Choroid plexus epithelial cell (primary cell): ENCODE results near the gene NDOR1.

Experiments
- DNase-seq: peaks from one replicate; pipeline ENCODE4 v3.0.0-alpha.2; 2010; ENCODE audit warnings: low read depth
- H3K4me3 ChIP-seq: 2 replicates; pipeline ENCODE4 v1.5.1; 2011; ENCODE audit warnings: low read depth, mild to moderate bottlenecking, control low read depth, low read length, moderate library complexity
- TF ChIP-seq, protein P1 (sequence below): conservative IDR thresholded peaks from 2 replicates; pipeline ENCODE4 v1.5.1; 2011; ENCODE audit warnings: low read depth, mild to moderate bottlenecking, control low read depth, inconsistent platforms, low read length, moderate library complexity

The NDOR1 gene

DNA sequence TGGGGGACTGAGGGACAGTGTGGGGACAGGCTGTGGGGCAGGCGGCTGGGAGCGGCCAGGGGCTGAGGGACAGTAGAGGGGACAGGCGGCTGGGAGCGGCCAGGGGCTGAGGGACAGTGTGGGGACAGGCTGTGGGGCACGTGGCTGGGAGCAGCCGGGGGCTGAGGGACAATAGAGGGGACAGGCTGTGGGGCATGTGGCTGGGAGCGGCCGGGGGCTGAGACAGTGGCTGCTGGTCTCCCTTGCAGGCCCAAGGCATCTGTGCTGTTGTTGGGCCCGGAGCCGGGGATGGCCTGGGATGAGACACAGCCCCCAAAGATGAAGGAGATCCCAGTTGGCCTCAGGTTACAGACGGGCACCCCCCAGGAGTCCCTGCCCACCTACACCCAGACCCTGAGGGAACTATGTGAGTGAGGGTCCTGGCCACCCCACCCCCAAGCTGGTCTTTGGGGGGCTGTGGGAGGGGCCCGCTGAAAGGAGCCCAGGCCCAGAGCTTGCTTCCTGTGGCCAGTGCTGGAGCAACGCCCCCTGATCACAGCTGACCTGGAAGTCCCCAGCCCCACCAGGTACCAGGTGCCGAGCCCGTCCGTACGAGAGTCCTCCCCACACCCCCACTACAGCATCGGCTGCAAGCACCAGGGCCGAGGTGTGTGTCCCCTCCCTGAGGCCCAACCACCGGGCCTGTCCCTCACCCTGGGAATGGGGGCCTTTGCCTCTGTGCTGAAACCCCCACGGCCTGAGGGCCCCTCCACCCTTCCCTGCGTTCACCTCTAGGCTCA, 46.2 kb downstream of the NDOR1 start:
- TF ChIP-seq, protein P1, sequence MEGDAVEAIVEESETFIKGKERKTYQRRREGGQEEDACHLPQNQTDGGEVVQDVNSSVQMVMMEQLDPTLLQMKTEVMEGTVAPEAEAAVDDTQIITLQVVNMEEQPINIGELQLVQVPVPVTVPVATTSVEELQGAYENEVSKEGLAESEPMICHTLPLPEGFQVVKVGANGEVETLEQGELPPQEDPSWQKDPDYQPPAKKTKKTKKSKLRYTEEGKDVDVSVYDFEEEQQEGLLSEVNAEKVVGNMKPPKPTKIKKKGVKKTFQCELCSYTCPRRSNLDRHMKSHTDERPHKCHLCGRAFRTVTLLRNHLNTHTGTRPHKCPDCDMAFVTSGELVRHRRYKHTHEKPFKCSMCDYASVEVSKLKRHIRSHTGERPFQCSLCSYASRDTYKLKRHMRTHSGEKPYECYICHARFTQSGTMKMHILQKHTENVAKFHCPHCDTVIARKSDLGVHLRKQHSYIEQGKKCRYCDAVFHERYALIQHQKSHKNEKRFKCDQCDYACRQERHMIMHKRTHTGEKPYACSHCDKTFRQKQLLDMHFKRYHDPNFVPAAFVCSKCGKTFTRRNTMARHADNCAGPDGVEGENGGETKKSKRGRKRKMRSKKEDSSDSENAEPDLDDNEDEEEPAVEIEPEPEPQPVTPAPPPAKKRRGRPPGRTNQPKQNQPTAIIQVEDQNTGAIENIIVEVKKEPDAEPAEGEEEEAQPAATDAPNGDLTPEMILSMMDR = no peak
- no peak overlapping the region for H3K4me3 ChIP-seq
- no peak for DNase-seq

GRCh38 chr9:137252555-137253506, 47.3 kb downstream of the NDOR1 start:
- H3K4me3 ChIP-seq = no peak overlapping the region
- TF ChIP-seq, protein P1 = no peak
- DNase-seq = no peak

DNA sequence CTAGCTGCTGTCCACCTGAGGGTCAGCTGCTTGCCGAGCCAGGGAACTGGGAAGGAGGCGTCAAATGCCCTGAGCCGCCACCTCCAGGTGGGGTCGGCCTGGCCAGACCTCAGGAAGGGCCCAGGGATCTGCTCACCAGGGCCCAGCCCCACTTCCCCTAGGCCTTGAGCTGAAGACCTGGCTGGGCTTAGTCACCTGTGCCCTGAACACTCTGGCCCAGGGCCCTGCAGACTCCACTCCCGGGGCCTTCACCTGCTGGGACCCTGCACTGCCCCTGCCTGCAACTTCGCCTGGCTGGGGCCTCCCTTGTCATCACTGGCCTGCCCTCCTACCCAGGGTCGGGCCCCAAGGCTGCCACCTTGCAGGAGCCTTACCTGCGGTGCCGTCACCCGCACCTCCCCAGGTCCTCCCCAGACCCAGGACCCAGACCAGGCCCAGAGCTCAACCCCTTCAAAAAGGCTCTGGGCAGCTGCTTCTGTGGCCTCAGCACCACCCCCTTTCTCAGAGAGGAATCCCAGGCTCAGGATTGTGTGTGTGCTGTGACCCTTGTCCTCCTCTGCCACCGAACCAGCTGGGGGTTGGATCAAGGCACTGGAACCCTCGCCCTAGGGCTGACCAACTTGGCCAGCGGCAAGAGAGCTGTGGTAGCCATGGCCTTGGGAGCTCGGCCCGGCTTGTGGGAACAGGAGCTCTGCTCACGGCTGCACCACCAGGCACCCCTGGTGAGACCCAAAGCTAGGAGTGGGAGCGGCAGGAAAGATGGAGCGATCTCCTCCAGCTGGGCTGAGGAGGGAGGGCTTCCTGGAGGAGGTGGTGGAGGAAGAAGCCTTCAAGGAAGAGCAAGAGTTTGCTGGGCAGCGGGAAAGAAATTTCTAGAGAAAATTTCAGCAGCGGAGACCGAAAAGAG, 48.5 kb downstream of the NDOR1 start:
- no peak for DNase-seq
- H3K4me3 ChIP-seq = peak overlapping the region; percentile 78
- TF ChIP-seq, protein P1 = no peak

- peak within 1 kb of the TSS; percentile 91 for H3K4me3 ChIP-seq
- peak; percentile 85 for DNase-seq
- TF ChIP-seq, protein P1 = no peak
Observed at GRCh38 chr9:137254624-137255447, 49.3 kb downstream of the NDOR1 start, which contains the start of gene NELFB. Gene NELFB (plus strand): TSS chr9:137255327.

GRCh38 chr9:137255448-137256114, 50.1 kb downstream of the NDOR1 start:
- TF ChIP-seq, protein P1 = no peak
- DNase-seq = no peak
- H3K4me3 ChIP-seq = peak overlapping the region; percentile 91
